H9 (cell line): ENCODE measurements around the gene CEP85L. TPM values are rescaled to one million over a fixed set of nuclear protein-coding genes. Genes with fewer than 3 reads are reported as not detected.

Source experiments
- DNase-seq: peaks from one replicate; pipeline ENCODE4 v3.0.0-alpha.2; 2017
- H2AFZ ChIP-seq: one replicate; pipeline ENCODE4 v1.6.1; 2013; ENCODE audit warnings: mild to moderate bottlenecking, low read length, control low read depth, moderate library complexity
- H2AK5ac ChIP-seq: 2 replicates; pipeline ENCODE4 v1.6.1; 2013; ENCODE audit warnings: low read length, control low read depth, mixed read lengths; ENCODE audit not compliant: insufficient read length
- H2BK120ac ChIP-seq: one replicate; pipeline ENCODE4 v1.6.1; 2013; ENCODE audit warnings: low read depth, mild to moderate bottlenecking, low read length, control low read depth, inconsistent platforms; ENCODE audit not compliant: poor library complexity, severe bottlenecking
- H2BK12ac ChIP-seq: 2 replicates; pipeline ENCODE4 v1.6.1; 2013; ENCODE audit warnings: low read length, control low read depth, mixed read lengths, low read depth; ENCODE audit not compliant: insufficient read length
- H2BK15ac ChIP-seq: 2 replicates; pipeline ENCODE4 v1.6.1; 2013; ENCODE audit warnings: low read depth, low read length, control low read depth
- H2BK20ac ChIP-seq: one replicate; pipeline ENCODE4 v1.6.1; 2013; ENCODE audit warnings: low read depth, mild to moderate bottlenecking, low read length, control low read depth, inconsistent platforms; ENCODE audit not compliant: poor library complexity, severe bottlenecking
- H2BK5ac ChIP-seq: 2 replicates; pipeline ENCODE4 v1.6.1; 2013; ENCODE audit warnings: low read length, control low read depth, mixed read lengths; ENCODE audit not compliant: insufficient read length
- H3K14ac ChIP-seq: 2 replicates; pipeline ENCODE4 v1.6.1; 2013; ENCODE audit warnings: low read length, control low read depth; ENCODE audit not compliant: insufficient read depth
- H3K18ac ChIP-seq: 2 replicates; pipeline ENCODE4 v1.6.1; 2013; ENCODE audit warnings: low read depth, mild to moderate bottlenecking, mixed read lengths, low read length, control low read depth; ENCODE audit not compliant: insufficient read length
- H3K23ac ChIP-seq: 2 replicates; pipeline ENCODE4 v1.6.1; 2013; ENCODE audit warnings: low read length, control low read depth, mixed read lengths, low read depth; ENCODE audit not compliant: insufficient read length
- H3K23me2 ChIP-seq: 2 replicates; pipeline ENCODE4 v1.6.1; 2013; ENCODE audit warnings: low read depth, mild to moderate bottlenecking, mixed read lengths, low read length, control low read depth; ENCODE audit not compliant: insufficient read length, poor library complexity, severe bottlenecking
- H3K27ac ChIP-seq: 2 replicates; pipeline ENCODE4 v1.5.1; 2013; ENCODE audit warnings: low read length, control low read depth, mixed read lengths, low read depth; ENCODE audit not compliant: insufficient read length
- H3K27me3 ChIP-seq: 2 replicates; pipeline ENCODE4 v1.6.1; 2013; ENCODE audit warnings: low read length, control low read depth, inconsistent platforms; ENCODE audit not compliant: insufficient read depth
- H3K4ac ChIP-seq: 2 replicates; pipeline ENCODE4 v1.6.1; 2013; ENCODE audit warnings: low read depth, mild to moderate bottlenecking, control low read depth, inconsistent platforms, low read length, moderate library complexity
- H3K4me1 ChIP-seq: 2 replicates; pipeline ENCODE4 v1.6.1; 2013; ENCODE audit warnings: low read length, control low read depth, inconsistent platforms; ENCODE audit not compliant: insufficient read depth
- H3K4me2 ChIP-seq: 2 replicates; pipeline ENCODE4 v1.6.1; 2013; ENCODE audit warnings: low read length, control low read depth, mixed read lengths; ENCODE audit not compliant: insufficient read length, insufficient read depth
- H3K56ac ChIP-seq: 2 replicates; pipeline ENCODE4 v1.6.1; 2013; ENCODE audit warnings: low read depth, mild to moderate bottlenecking, mixed read lengths, low read length, control low read depth; ENCODE audit not compliant: insufficient read length
- H3K79me1 ChIP-seq: 2 replicates; pipeline ENCODE4 v1.6.1; 2013; ENCODE audit warnings: low read depth, mild to moderate bottlenecking, moderate library complexity, low read length, control low read depth, inconsistent platforms; ENCODE audit not compliant: insufficient read depth, poor library complexity, severe bottlenecking
- H3K79me2 ChIP-seq: 2 replicates; pipeline ENCODE4 v1.6.1; 2013; ENCODE audit warnings: low read length, control low read depth, inconsistent platforms; ENCODE audit not compliant: insufficient read depth
- H3K9ac ChIP-seq: 2 replicates; pipeline ENCODE4 v1.6.1; 2013; ENCODE audit warnings: low read length, control low read depth, mixed read lengths; ENCODE audit not compliant: insufficient read length; ENCODE audit errors: extremely low read depth
- H3K9me3 ChIP-seq: one replicate; pipeline ENCODE4 v1.6.1; 2013; ENCODE audit warnings: low read depth, low read length, inconsistent platforms; ENCODE audit not compliant: control insufficient read depth
- H3T11ph ChIP-seq: one replicate; pipeline ENCODE4 v1.6.1; 2013; ENCODE audit warnings: mild to moderate bottlenecking, low read length, control low read depth, inconsistent platforms
- H4K20me1 ChIP-seq: one replicate; pipeline ENCODE4 v1.6.1; 2013; ENCODE audit not compliant: control insufficient read depth, insufficient read length, insufficient read depth
- H4K5ac ChIP-seq: 2 replicates; pipeline ENCODE4 v1.6.1; 2013; ENCODE audit warnings: low read depth, mild to moderate bottlenecking, mixed read lengths, low read length, control low read depth; ENCODE audit not compliant: insufficient read length
- H4K8ac ChIP-seq: replicated peaks from 2 replicates; pipeline ENCODE4 v1.6.1; 2013; ENCODE audit warnings: low read length, control low read depth, mixed read lengths, low read depth; ENCODE audit not compliant: insufficient read length
- H4K91ac ChIP-seq: 2 replicates; pipeline ENCODE4 v1.6.1; 2013; ENCODE audit warnings: low read depth, mild to moderate bottlenecking, moderate library complexity, mixed read lengths, low read length, control low read depth; ENCODE audit not compliant: insufficient read length
- H3K27ac Mint-ChIP-seq, 3 experiments: 2 replicates in 2 of 3; 3 replicates in 1 of 3; pipeline ENCODE4 v1.8.0; 2020 to 2021; ENCODE audit warnings: mixed read lengths in 3 of 3, mild to moderate bottlenecking in 1 of 3, moderate library complexity in 1 of 3
- H3K27me3 Mint-ChIP-seq: 2 replicates; pipeline ENCODE4 v1.8.0; 2021; ENCODE audit warnings: low read depth, mild to moderate bottlenecking, moderate library complexity, mixed read lengths
- H3K36me3 Mint-ChIP-seq, 3 experiments: 2 replicates in 2 of 3; 3 replicates in 1 of 3; pipeline ENCODE4 v1.8.0; 2020 to 2021; ENCODE audit warnings: low read depth in 3 of 3, mixed read lengths in 3 of 3; ENCODE audit not compliant: insufficient read depth in 1 of 3
- H3K4me1 Mint-ChIP-seq, 2 experiments: 2 replicates each; pipeline ENCODE4 v1.8.0; 2020; ENCODE audit warnings: mixed read lengths in 2 of 2
- H3K4me3 Mint-ChIP-seq, 2 experiments: 2 replicates in 1 of 2; 3 replicates in 1 of 2; pipeline ENCODE4 v1.8.0; 2020 to 2021; ENCODE audit warnings: mild to moderate bottlenecking in 2 of 2, mixed read lengths in 2 of 2, moderate library complexity in 1 of 2
- H3K9me3 Mint-ChIP-seq, 2 experiments: 2 replicates in 1 of 2; 3 replicates in 1 of 2; pipeline ENCODE4 v1.8.0; 2020; ENCODE audit warnings: mild to moderate bottlenecking in 2 of 2, mixed read lengths in 2 of 2, moderate library complexity in 1 of 2
- CTCF ChIP-seq: fragments of 200-600 bp; sonication (generic); conservative IDR thresholded peaks from 3 replicates; pipeline ENCODE4 v1.8.0; 2021; ENCODE audit warnings: antibody characterized with exemption, mild to moderate bottlenecking
- WGBS: extraction: QIAGEN DNeasy Blood & Tissue Kit; methylation state at CpG from one replicate; pipeline ENCODE4 v1.1.7; 2013; ENCODE audit warnings: missing lambda C conversion rate, low lambda C conversion rate, mixed read lengths; ENCODE audit not compliant: insufficient read length; ENCODE audit errors: extremely low coverage; 5-methylcytosine and 5-hydroxymethylcytosine counted together
- total RNA-seq: library from RNA; stranded (reverse); gene quantifications from 2 replicates; pipeline ENCODE4 v1.2.1, GENCODE V29; 2021

The CEP85L gene
- total RNA-seq, 1 experiment from 2014 or later: 3.8 TPM

GRCh38 chr6:118460958-118461470 is 190.4 kb downstream of the CEP85L start:
- no peak for TF ChIP-seq CTCF
- H2AFZ ChIP-seq: no peak overlapping the region
- H3K27me3 Mint-ChIP-seq: no peaks in the 10 kb centered on the region

More at GRCh38 chr6:118460958-118461470, 190.4 kb downstream of the CEP85L start:
- Mint-ChIP-seq H3K9me3 (no peaks in the 10 kb centered on the region), H3K4me3 (no peak overlapping the region), H3K27ac (no peak overlapping the region), H3K4me1 (no peaks in the 10 kb centered on the region), H3K36me3 (no peaks in the 10 kb centered on the region; a peak in 1 of 7 replicates)
- Histone ChIP-seq H2BK20ac (no peak overlapping the region), H3K9me3 (no peaks in the 10 kb centered on the region), H3K9ac (no peak overlapping the region), H3K4ac (no peak overlapping the region), H2BK5ac (no peak overlapping the region), H3K79me2 (no peaks in the 10 kb centered on the region), H3K56ac (no peak overlapping the region), H4K91ac (no peak overlapping the region), H2AK5ac (no peak overlapping the region), H3K18ac (no peak overlapping the region), H4K20me1 (no peaks in the 10 kb centered on the region), H3K4me1 (no peaks in the 10 kb centered on the region), H2BK120ac (no peak overlapping the region), H2BK15ac (no peak overlapping the region), H3T11ph (no peak overlapping the region), H3K23ac (no peak overlapping the region), H3K4me2 (no peak overlapping the region), H3K14ac (no peak overlapping the region), H3K79me1 (no peaks in the 10 kb centered on the region), H3K27me3 (no peaks in the 10 kb centered on the region), H4K5ac (no peak overlapping the region), H3K27ac (no peak overlapping the region), H4K8ac (no peak overlapping the region), H2BK12ac (no peak overlapping the region), H3K23me2 (no peaks in the 10 kb centered on the region)
- no CpG with 5 or more reads among the region's 2 CpGs for WGBS
- no peak for DNase-seq
